Gastroesophageal sphincter (tissue), 4 donors: Measurements from ENCODE around the gene MRPL14. TPM values are rescaled to one million over a fixed set of nuclear protein-coding genes. Genes with fewer than 3 reads are reported as not detected.
A peak's percentile ranks its signal among the peaks of the same experiment; 100 is the strongest.

Experiments used
- ATAC-seq: fragments of 150-250 bp; one replicate; pipeline ENCODE4 v1.9.1; 2016; ENCODE audit warnings: mild to moderate bottlenecking, moderate library complexity
- H3K27ac ChIP-seq, 4 donors: fragments of 200-600 bp; sonication (generic) in 3 of 4; 1 replicate in 3 of 4; 2 replicates in 1 of 4; pipeline ENCODE4 v1.5.1; 2016 to 2019
- H3K27me3 ChIP-seq: fragments of 200-600 bp; sonication (generic); one replicate; pipeline ENCODE4 v1.5.1; 2019
- H3K36me3 ChIP-seq, 2 donors: fragments of 200-600 bp; sonication (generic); one replicate each; pipeline ENCODE4 v1.5.1; 2019; ENCODE audit warnings: control low read depth in 1 of 2
- H3K4me1 ChIP-seq, 3 donors: fragments of 200-600 bp; sonication (generic); 1 replicate in 2 of 3; 2 replicates in 1 of 3; pipeline ENCODE4 v1.5.1; 2016 to 2019; ENCODE audit warnings: control low read depth in 2 of 3
- H3K4me3 ChIP-seq, 2 donors: fragments of 200-600 bp; sonication (generic); one replicate each; pipeline ENCODE4 v1.5.1; 2019; ENCODE audit warnings: mild to moderate bottlenecking in 1 of 2, moderate library complexity in 1 of 2
- H3K9me3 ChIP-seq, 3 donors: fragments of 200-600 bp; sonication (generic); one replicate each; pipeline ENCODE4 v1.5.1; 2017 to 2019; ENCODE audit warnings: control low read depth in 2 of 3
- EP300 ChIP-seq: sonication (generic); formaldehyde crosslinking; IDR thresholded peaks from one replicate; pipeline ENCODE4 v1.6.1; 2017; ENCODE audit warnings: antibody characterized with exemption, mild to moderate bottlenecking
- POLR2A ChIP-seq, 2 donors: fragments of 450-650 bp; IDR thresholded peaks; one replicate each; pipeline ENCODE4 v1.6.1; 2017; ENCODE audit warnings: antibody characterized with exemption in 2 of 2, mild to moderate bottlenecking in 2 of 2, moderate library complexity in 1 of 2
- POLR2AphosphoS5 ChIP-seq: sonication (generic); formaldehyde crosslinking; IDR thresholded peaks from one replicate; pipeline ENCODE4 v1.6.1; 2017; ENCODE audit warnings: antibody characterized with exemption
- WGBS, 2 donors: methylation state at CpG; one replicate each; pipeline ENCODE4 v1.1.5; 2018; ENCODE audit warnings: low coverage in 1 of 2; 5-methylcytosine and 5-hydroxymethylcytosine counted together
- total RNA-seq, 4 donors: library from RNA; depleted of rRNA; stranded (reverse); fragments of >200 nt; gene quantifications; one replicate each; pipeline ENCODE4 v1.1.0, GENCODE V29; 2016
- TF ChIP-seq, protein P1 (sequence below), 4 experiments: fragments of 200-600 bp in 2 of 4; fragments of 450-650 bp in 2 of 4; sonication (generic) in 1 of 4; IDR thresholded peaks; one replicate each; pipeline ENCODE4 v1.5.1; 2017 to 2019; ENCODE audit warnings: antibody characterized with exemption in 4 of 4, mild to moderate bottlenecking in 2 of 4, moderate library complexity in 2 of 4

Gene MRPL14
- total RNA-seq, 4 donors from 2014 or later = 31.6 to 40.5 (median 35.8) TPM

DNA sequence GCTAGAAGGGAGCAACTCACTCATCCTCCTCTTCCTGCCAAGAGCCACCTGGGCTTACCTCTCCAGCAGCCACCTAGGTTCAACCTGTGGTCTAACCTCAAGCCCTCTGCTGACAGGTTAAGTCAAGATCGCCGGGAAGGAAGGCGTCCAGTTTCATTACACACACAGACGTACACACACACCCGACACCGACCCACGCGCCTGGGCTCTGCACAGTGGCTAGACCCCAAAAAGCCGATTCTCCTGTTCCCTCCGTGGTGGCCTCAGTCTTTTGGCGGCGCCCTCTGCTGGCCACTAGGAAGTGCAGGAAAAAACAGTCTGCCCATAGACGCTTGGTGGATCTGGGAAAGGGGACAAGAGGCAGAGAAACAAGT lies 52.8 kb downstream of the MRPL14 start:
- TF ChIP-seq POLR2AphosphoS5 = no peak
- TF ChIP-seq, protein P1, sequence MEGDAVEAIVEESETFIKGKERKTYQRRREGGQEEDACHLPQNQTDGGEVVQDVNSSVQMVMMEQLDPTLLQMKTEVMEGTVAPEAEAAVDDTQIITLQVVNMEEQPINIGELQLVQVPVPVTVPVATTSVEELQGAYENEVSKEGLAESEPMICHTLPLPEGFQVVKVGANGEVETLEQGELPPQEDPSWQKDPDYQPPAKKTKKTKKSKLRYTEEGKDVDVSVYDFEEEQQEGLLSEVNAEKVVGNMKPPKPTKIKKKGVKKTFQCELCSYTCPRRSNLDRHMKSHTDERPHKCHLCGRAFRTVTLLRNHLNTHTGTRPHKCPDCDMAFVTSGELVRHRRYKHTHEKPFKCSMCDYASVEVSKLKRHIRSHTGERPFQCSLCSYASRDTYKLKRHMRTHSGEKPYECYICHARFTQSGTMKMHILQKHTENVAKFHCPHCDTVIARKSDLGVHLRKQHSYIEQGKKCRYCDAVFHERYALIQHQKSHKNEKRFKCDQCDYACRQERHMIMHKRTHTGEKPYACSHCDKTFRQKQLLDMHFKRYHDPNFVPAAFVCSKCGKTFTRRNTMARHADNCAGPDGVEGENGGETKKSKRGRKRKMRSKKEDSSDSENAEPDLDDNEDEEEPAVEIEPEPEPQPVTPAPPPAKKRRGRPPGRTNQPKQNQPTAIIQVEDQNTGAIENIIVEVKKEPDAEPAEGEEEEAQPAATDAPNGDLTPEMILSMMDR (IDR thresholded peaks at IDR 0.05) = peak; percentile 89 to 95 (median 92)
- no CpG with 5 or more reads among the region's 13 CpGs for WGBS, 2 donors
- Histone ChIP-seq H3K36me3 (no peaks in the 10 kb centered on the region), H3K27ac (peak overlapping the region in 3 of 4 donors; percentile 84 to 90 (median 88)), H3K27me3 (no peaks in the 10 kb centered on the region), H3K4me1 (peaks cover 0 to 68% (median 36%) of the 10 kb centered on the region in 3 donors), H3K9me3 (no peaks in the 10 kb centered on the region), H3K4me3 (no peak overlapping the region)
- ATAC-seq = peak; percentile 54

DNA sequence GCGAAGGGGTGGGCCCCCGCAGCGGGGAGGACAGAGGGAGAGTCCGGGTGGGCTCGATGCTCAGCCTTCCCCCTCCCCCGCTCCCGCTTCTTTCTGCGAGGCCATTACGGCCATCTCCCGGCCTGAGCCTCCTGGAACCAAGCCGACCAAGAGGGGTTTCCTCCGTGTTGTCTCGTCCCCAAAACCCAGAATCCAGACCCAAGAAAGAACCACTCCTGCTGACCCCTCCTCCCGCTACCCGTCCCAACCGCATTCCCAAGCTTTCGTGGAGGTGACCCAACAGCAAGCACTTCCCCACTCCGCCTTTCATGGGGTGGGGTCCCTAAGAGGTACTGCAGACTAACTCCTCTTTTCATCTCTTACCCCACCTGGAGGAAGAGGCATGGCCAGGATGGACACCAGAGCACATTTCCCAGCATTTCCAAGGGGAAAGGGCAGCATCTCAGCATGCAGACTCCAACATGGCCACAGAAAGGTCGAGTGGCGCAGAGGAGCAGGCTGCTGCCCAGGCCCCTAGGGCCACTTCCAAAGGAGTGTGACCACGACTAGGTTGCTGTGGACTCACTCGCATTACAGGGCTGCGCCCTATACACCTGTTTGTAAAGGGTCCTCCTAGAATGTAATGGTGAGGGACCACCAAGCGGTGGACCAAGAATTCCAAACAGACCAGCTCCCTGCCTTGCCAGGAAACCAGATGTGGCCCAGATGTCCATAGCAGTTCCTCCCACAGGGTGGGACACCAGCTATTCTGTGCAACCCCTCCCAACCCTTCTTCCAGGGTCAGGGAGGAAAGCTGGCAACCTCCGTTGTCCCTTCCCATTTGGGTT lies 53.4 kb downstream of the MRPL14 start:
- TF ChIP-seq POLR2A (IDR thresholded peaks at IDR 0.05) = no peak
- TF ChIP-seq, protein P1 (IDR thresholded peaks at IDR 0.05) = peak in 1 of 4 experiments; percentile 19
- no peak for TF ChIP-seq POLR2AphosphoS5
- TF ChIP-seq EP300 = no peak
- ATAC-seq = peak; percentile 8
- Histone ChIP-seq H3K27ac (peak overlapping the region; percentile 11 to 90 (median 86)), H3K4me3 (peak overlapping the region; percentile 41 to 59), H3K27me3 (no peaks in the 10 kb centered on the region), H3K36me3 (no peaks in the 10 kb centered on the region), H3K4me1 (peaks cover 0 to 62% (median 36%) of the 10 kb centered on the region in 3 donors), H3K9me3 (no peaks in the 10 kb centered on the region)
- WGBS, 2 donors = 23 to 50% methylated on average over 4 to 6 of the region's 25 CpGs

DNA sequence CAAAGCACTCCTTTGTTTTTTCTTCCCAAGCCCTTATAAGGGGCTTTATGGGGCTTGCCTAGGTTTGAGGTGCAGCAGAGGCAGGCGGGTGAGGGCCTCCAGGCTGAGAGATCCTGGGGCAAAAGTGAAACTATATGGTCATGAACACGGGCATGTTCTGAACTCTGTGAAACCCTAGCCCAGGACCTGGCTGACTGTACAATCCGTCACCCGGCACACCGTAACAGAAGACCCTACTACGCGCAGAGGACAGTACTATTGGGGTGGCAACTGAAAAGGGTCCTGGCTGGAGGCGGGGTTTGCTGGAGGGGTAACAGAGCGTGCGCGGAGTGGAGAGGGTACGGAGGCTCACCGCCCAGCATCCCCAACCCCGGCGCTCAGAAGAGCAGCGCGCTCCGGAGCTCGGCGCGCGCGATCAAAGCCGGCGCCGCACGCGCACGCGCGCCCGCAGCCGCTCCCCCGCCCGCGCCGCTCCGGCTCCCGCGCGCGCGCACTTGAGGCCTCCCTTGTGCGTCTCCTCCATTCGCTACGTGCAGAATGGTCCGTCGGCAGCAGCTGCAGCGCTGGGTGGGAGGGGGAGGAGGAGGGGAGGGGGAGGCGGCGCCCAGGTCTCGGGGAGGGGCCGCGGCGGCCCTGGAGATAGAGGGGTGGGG lies 54.2 kb downstream of the MRPL14 start:
- peak; percentile 14 to 45 for TF ChIP-seq POLR2A (IDR thresholded peaks at IDR 0.05)
- TF ChIP-seq POLR2AphosphoS5 = no peak
- ATAC-seq = peak; percentile 78
- H3K36me3 ChIP-seq = no peaks in the 10 kb centered on the region
- peaks cover 0 to 59% (median 36%) of the 10 kb centered on the region in 3 donors for H3K4me1 ChIP-seq
- no peaks in the 10 kb centered on the region for H3K9me3 ChIP-seq
- H3K27ac ChIP-seq = peak overlapping the region; percentile 11 to 90 (median 86)
- H3K4me3 ChIP-seq = peak overlapping the region; percentile 41 to 59
- WGBS, 2 donors = 23% methylated on average over 4 of the region's 55 CpGs; no CpG with 5 or more reads in 1 of the 2 donors
- H3K27me3 ChIP-seq = no peaks in the 10 kb centered on the region

DNA sequence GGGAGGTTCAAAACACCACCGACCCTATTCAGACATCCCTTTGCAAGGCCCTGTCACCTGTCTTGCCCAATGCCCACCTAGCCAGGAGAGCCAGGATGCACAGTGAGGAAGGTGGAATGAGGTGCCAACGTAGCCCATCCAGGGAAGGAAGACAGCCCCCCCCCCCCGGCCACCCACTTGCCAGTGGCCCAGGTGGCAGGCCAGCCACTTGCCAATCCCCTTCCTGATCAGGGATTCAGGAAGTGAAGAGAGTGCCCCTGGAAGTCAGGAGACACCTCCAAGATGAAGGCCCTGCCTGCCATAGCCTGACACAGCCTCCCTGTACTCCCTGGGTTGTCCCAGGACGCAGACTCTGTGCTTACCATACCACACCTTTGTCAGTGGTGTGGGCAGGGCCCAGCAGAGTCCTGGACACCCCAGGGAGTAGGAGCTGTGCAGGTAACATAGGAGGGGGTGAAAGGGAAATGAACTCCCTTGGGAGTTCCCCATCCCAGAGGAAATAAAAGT lies 54.7 kb downstream of the MRPL14 start:
- 60% methylated on average over 1 of the region's 4 CpGs; no CpG with 5 or more reads in 1 of the 2 donors for WGBS, 2 donors
- no peak for ATAC-seq

More for the DNA sequence above, 54.7 kb downstream of the MRPL14 start:
- no peak for TF ChIP-seq EP300
- TF ChIP-seq, protein P1 (IDR thresholded peaks at IDR 0.05) = no peak
- TF ChIP-seq POLR2AphosphoS5 = no peak
- no peak for TF ChIP-seq POLR2A (IDR thresholded peaks at IDR 0.05)
- Histone ChIP-seq H3K27me3 (no peaks in the 10 kb centered on the region), H3K36me3 (no peaks in the 10 kb centered on the region), H3K27ac (peak overlapping the region in 3 of 4 donors; percentile 84 to 90 (median 88)), H3K9me3 (no peaks in the 10 kb centered on the region), H3K4me1 (peaks cover 0 to 59% (median 36%) of the 10 kb centered on the region in 3 donors), H3K4me3 (peak overlapping the region; percentile 41 to 59)
